Progenitor cell of endocrine pancreas (in vitro differentiated cells): ENCODE data around the gene STON1. TPM values are rescaled to one million over a fixed set of nuclear protein-coding genes. Genes with fewer than 3 reads are reported as not detected.
"Not testable (repeated sequence)": the region's sequence is repeated elsewhere in the genome, so short reads cannot be mapped to it uniquely, and the experiment has no call there.

ENCODE experiments used
- DNase-seq: peaks from one replicate; pipeline ENCODE4 v3.0.0; 2021; ENCODE audit warnings: low spot score; ENCODE audit not compliant: unreplicated experiment
- H3K27ac Mint-ChIP-seq: 2 replicates; pipeline ENCODE4 v1.8.0; 2021; ENCODE audit warnings: mild to moderate bottlenecking, moderate library complexity, mixed read lengths
- H3K27me3 Mint-ChIP-seq: 2 replicates; pipeline ENCODE4 v1.8.0; 2021; ENCODE audit warnings: mixed read lengths
- H3K36me3 Mint-ChIP-seq: 2 replicates; pipeline ENCODE4 v1.8.0; 2022; ENCODE audit warnings: mixed read lengths; ENCODE audit not compliant: insufficient read depth
- H3K4me1 Mint-ChIP-seq: 2 replicates; pipeline ENCODE4 v1.8.0; 2021; ENCODE audit warnings: low read depth, mixed read lengths
- H3K4me3 Mint-ChIP-seq: 2 replicates; pipeline ENCODE4 v1.8.0; 2021; ENCODE audit warnings: low read depth, mild to moderate bottlenecking, moderate library complexity, mixed read lengths
- H3K9me3 Mint-ChIP-seq: 2 replicates; pipeline ENCODE4 v1.8.0; 2021; ENCODE audit warnings: low read depth, mixed read lengths
- CTCF ChIP-seq: fragments of 200-600 bp; sonication (generic); IDR thresholded peaks from one replicate; pipeline ENCODE4 v1.5.0; 2021; ENCODE audit warnings: antibody characterized with exemption, mild to moderate bottlenecking; ENCODE audit not compliant: unreplicated experiment
- total RNA-seq: library from RNA; stranded (reverse); gene quantifications from 2 replicates; pipeline ENCODE4 v1.2.1, GENCODE V29; 2021

The STON1 gene
- total RNA-seq, 1 donor from 2014 or later: 8.6 TPM

DNA sequence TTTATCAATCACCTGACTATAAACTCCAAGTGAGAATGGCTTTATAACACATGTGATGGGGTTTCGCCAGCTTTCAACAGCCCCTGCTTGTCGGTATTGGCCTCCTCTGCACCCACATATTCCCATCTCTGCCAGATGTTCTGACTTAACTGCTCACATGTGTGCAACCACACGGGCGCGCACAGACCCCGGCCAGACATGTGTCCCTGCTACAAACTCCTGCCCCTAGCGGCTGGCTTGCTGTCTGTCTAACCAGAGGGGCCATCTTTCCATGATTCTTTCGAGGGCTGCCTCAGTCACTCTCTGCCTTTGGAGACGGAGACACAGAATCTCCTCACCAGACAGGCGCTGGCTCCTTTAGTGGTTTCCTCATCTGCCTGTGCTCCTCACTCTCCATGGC lies 15.3 kb downstream of the STON1 start:
- H3K4me1 Mint-ChIP-seq: no peaks in the 10 kb centered on the region
- no peak for TF ChIP-seq CTCF
- H3K4me3 Mint-ChIP-seq: no peak overlapping the region
- no peaks in the 10 kb centered on the region for H3K27me3 Mint-ChIP-seq
- DNase-seq: no peak
- no peak overlapping the region for H3K27ac Mint-ChIP-seq
- H3K36me3 Mint-ChIP-seq: no peaks in the 10 kb centered on the region
- no peaks in the 10 kb centered on the region for H3K9me3 Mint-ChIP-seq

DNA sequence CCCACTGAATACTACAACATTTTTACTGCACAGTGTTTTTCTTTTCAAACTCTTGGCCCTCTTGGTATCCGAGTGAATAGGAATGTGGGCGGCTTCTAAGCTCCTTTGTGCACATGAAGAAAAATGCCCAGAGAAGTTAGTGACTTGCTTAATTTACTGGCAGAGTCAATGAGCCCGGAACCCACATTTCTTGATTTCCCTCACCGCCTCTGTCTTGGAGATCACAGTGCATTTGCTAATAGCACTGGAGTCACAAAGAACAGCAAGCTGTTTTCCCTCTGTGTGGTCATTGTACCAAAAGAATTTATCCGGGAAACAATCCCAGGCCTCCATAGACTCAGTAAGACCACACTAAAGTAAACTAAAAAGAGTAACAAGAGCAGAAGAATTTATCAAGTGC lies 18.9 kb downstream of the STON1 start:
- TF ChIP-seq CTCF: no peak
- Mint-ChIP-seq H3K9me3 (no peaks in the 10 kb centered on the region), H3K4me1 (no peaks in the 10 kb centered on the region), H3K4me3 (no peak overlapping the region), H3K27me3 (no peaks in the 10 kb centered on the region), H3K36me3 (peaks cover 1% of the 10 kb centered on the region), H3K27ac (no peak overlapping the region)
- no peak for DNase-seq

DNA sequence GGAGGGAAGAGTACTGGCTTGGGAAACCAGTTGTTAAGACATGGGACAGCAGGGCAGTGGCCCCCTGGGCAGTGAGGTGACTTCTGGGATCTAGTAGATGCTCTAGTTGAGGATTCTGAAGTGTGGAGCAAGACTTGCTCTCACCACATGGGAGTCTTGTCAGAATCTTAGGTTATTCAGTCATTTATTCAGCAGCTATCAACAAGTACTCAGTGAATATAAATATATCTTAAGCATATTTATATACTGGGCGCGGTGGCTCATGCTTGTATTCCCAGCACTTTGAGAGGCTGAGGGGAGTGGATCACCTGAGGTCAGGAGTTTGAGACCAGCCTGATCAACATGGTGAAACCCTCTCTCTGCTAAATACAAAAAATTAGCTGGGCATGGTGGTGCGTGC lies 20.0 kb downstream of the STON1 start:
- Mint-ChIP-seq H3K9me3 (no peaks in the 10 kb centered on the region), H3K4me3 (no peak overlapping the region), H3K36me3 (peaks cover 1% of the 10 kb centered on the region), H3K27ac (no peak overlapping the region), H3K27me3 (no peaks in the 10 kb centered on the region), H3K4me1 (no peaks in the 10 kb centered on the region)
- TF ChIP-seq CTCF: no peak
- no peak for DNase-seq

DNA sequence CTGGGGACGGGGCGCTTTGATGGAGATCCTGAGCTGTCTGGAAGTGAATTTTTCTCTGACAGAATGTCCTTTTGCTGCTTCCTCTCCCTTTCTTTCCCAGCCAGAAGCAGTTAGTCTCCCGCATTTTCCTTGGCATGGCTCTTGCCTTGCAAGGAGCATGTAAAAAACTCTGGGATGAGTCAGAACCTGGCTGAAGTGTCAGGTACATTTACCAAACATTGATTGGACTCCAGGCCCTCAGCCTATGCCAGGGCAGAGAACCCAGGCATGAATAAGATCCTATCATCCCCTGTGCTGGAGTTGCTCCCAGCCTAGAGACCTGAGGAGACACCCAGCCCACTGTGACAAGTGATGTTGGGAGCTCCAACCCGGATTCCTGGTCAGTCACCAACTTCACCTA lies 21.6 kb downstream of the STON1 start:
- no peak for DNase-seq
- no peak for TF ChIP-seq CTCF

DNA sequence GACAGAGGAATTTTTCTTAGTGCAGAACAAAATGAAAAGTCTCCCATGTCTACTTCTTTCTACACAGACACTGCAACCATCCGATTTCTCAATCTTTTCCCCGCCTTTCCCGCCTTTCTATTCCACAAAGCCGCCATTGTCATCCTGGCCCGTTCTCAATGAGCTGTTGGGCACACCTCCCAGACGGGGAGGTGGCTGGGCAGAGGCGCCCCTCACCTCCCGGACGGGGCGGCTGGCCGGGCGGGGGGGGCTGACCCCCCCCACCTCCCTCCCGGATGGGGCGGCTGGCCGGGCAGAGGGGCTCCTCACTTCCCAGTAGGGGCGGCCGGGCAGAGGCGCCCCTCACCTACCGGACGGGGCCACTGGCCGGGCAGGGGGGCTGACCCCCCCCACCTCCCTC lies 25.1 kb downstream of the STON1 start:
- not testable (repeated sequence) for H3K4me1 Mint-ChIP-seq, H3K27ac Mint-ChIP-seq, DNase-seq, H3K27me3 Mint-ChIP-seq, H3K9me3 Mint-ChIP-seq, H3K36me3 Mint-ChIP-seq, H3K4me3 Mint-ChIP-seq

More for the DNA sequence above, 21.6 kb downstream of the STON1 start:
- Mint-ChIP-seq H3K27me3 (no peaks in the 10 kb centered on the region), H3K36me3 (peaks cover 1% of the 10 kb centered on the region), H3K27ac (no peak overlapping the region), H3K4me3 (no peak overlapping the region), H3K9me3 (no peaks in the 10 kb centered on the region), H3K4me1 (no peaks in the 10 kb centered on the region)

DNA sequence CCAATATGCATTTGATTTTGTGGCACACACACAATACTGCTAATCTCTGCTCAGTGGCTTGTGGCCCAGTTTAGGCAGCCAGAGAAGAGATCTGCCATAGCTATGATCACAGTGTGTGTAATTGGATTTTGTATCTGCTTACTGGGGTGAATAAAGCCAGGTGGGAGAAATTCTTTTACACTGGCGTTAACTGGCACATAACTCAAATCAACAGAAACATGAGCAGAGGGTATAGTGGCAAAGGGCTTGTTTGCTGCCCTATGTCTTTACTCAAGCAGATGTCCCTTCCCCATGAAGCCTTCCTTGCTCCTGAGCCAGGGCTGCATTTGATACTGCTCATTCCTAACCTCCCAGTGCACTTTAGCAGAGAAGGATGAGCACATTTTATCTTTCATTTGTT lies 28.5 kb downstream of the STON1 start:
- Mint-ChIP-seq H3K27me3 (no peaks in the 10 kb centered on the region), H3K36me3 (no peaks in the 10 kb centered on the region), H3K9me3 (no peaks in the 10 kb centered on the region), H3K27ac (peak overlapping the region; percentile 41), H3K4me1 (peaks cover 1% of the 10 kb centered on the region), H3K4me3 (no peak overlapping the region)
- no peak for TF ChIP-seq CTCF
- DNase-seq: no peak
